NCI-H774 (cell line): ENCODE data around the gene ZCCHC17.

Experiments used
- DNase-seq: peaks from one replicate; lab custom pipeline; 2025; lab: John Stamatoyannopoulos, UW

ZCCHC17 gene

DNA sequence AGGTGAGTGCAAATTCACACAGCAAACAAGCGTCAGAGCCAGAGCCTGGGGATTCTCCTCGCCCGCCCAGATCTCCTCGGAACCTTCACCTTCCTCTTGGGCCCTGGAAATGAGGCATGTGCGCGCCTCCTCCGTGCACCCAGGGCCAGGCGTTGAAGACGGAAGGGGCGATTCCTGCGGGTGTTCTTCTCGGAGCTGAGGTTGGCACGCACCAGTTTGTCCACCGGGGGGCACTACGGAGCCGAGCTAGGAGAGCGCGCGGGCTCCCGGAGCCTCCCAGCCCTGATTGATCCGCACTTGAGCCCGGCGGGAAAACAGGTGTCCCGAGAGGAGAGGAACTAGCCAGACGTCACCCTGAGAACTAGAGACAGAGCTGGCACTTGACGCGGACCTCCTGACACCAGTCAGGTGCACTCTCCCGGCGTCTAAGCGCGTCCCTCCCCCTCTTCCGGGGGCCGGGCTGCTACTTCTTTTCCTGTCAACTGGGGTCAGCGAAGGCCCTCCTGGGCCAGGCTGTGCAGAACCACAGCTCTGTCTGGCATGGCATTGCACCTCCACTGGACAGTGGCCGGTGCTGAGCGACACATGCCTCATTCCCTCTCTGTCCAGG lies 97.9 kb downstream of the ZCCHC17 start:
- DNase-seq, result peak; percentile 99

DNA sequence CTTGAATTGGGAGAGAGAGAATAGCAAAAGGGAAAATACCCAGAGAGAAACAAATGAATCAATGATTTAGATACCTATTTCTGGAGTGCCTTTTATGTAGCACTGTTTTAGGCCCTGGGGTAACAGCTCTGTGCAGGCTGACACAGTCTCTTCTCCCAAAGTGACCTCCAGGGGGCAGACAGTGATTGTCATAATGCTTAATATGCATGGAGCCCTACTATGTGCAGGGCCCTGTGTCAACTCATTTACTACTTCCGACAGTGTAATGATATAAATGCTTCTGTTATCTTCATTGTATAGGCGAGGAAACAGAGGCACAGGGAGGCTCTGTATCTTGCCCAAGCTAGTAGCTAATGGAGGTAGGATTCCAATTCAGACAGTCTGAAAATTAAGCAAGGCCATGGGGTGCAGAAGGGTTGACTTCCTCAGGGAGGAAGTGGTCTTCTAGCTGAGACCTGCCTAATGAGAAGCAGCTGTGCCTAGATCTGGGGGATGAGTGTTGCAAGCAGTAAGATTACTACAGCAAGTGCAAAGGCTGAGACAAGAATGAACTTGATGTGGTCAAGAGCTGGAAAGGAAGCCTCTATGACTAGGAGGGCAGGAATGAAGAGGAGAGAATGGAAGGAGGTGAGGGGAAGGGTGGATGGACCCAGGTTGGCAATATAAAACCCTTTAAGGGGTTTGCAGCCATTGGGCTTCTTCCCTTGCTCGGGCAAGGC lies 100.0 kb downstream of the ZCCHC17 start:
- no peak for DNase-seq

DNA sequence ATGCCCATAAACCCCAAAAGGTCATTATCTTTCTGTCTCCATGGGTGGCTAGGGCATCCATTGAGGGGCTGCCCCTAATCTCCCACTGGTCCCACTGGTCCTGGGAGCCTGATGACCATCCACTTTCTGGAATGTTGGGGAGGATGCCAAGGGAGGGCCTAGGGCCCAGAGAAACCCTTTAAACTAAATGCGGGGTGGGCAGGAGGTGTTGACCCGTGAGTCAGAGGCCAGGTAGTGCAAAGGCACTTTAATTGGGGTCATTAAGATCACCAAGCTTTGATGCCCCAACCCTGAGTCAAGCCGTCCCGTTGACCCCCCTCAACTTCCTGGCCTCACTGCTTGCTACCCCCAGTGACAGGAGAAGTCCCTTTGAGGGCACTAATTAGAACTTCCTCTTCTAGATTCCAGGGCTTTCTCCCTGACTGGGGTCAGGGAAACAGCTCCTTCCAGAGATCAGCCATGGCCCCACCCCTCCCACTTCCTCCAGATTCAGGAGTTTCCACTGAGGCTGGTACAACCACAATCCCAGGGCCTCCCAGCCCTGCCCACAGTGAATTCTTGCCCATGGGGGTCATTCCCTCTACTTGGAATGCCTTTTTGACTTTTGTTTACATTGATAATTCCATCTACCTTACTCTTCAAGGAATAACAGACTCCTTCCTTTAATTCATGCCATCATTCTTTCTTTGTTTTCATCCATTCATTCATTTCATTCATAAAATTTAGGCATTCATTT lies 100.7 kb downstream of the ZCCHC17 start:
- no peak for DNase-seq

DNA sequence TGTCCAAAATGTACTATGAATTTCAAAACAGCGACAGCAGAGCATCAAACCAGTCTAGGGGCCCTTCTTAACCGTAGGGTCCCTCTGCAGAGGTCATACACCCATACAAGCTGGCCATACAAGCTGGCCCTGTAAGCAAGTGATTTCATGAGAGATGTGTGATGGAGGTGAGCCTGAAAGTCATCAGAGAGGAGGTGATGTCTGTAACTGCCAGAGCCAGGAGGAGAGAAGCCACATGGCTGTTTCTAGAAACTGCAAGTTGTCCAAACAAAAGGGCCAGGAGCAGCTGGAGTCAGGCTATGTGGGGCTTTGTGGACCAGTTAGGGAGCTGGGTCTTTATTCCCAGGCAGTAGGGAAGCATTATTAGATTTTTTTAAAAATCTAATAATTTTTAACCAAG lies 101.4 kb downstream of the ZCCHC17 start:
- DNase-seq, result no peak

DNA sequence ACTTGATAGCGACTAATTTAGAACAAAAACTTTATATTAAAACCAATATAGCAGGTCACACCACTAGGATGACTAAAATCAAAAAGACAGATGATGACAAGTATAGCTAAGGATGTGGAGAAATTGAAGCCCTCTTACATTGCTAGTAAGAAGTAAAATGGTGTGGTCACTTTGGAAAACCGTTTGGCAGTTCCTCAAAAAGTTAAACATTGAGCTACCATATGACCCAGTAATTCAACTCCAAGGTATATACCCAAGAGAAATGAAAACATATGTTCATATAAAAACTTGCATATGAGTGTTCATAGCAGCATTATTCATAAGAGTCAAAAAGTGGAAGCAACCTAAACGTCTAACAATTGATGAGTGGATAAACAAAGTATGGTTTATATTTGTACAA lies 103.1 kb downstream of the ZCCHC17 start:
- DNase-seq, result no peak

DNA sequence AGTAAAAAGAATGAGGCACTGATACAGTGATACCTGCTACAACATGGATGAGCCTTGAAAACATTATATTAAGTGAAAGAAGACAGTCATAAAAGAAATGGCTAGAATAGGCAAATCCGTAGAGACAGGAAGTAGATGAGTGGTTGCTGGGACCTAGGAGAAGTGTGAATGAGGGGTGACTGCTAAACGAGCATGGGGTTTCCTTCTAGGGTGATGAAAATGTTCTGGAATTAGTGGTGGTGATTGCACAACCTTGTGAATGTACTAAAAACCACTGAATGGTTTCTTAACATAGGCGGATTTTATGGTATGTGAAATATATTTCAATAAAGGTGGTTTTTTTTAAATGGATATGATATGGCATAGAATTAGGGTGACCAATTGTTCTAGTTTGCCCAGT lies 103.6 kb downstream of the ZCCHC17 start:
- DNase-seq, result no peak

DNA sequence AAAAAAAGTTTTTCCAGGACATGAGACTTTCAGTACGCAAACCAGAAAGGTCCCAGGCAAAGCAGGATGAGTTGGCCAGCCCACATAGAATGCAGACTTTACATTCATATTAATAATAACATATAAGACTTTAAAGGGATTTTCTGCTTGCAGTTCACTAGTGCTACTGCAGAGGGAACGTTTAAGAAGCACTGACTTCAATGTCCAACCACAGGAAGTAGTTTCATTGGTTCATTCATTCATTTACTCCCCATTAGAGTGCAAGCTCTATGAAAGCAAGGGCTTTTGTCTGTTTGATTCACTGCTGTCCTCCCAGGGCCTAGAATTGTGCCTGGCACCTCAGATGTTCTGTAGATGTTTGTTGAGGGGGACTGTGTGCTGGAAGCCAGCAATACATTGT lies 104.4 kb downstream of the ZCCHC17 start:
- no peak for DNase-seq

DNA sequence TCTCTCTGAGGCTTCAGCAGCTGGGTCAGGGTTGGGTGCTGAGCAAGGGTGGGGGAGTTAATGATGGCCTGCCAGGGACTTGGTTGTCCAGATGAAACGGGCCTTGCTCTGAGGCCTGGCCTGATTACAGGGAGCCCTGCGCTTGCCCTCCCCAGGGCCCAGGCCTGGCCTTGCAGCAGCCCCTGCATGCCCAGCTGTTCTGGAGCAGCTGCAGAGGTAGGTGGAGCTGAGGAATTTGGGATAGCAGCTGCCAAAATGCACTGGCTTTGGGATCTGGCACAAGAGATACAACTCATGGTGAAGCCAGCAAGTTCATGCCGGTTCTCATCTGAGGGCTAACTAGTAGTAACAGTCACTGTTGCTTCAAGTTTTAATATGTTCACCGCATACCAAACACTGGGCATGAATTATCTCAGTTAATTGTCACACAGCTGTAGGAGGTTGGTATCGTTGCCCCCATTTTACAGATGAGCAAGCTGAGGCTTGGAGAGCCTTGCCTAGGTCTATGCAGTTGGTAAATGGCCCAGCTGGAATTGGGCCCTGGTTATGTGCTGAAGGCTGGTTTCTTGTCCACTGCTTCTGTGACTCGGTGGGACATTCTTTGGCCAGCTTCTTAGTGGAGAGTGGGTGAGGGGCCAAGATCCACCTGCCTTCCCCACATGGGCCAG lies 108.9 kb downstream of the ZCCHC17 start:
- DNase-seq, result no peak

DNA sequence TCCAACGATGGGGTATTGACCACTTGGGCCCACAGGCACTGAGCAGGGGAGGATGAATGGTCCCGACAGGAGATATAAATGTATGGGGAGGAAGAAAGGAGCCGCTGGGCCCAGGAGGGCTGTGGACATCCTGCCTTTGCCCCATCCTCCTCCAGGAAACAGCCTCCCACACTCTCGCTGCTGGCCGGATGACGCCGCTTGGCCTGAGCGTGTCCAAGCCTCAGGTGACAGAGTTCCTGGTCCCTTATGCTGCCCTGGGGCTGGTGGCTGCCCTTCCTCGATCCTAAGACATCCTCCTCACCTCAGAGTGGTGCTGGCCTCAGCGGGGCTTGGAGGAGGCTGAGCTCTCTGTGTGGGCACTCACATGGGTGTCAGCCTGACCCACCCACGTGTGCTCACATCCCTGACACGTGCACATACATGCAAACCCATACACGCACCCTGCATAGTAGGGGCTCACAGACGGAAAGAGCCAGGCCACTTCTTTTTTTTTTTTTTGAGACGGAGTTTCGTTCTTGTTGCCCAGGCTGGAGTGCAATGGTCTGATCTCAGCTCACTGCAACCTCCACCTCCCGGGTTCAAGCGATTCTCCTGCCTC lies 110.3 kb downstream of the ZCCHC17 start:
- no peak for DNase-seq

DNA sequence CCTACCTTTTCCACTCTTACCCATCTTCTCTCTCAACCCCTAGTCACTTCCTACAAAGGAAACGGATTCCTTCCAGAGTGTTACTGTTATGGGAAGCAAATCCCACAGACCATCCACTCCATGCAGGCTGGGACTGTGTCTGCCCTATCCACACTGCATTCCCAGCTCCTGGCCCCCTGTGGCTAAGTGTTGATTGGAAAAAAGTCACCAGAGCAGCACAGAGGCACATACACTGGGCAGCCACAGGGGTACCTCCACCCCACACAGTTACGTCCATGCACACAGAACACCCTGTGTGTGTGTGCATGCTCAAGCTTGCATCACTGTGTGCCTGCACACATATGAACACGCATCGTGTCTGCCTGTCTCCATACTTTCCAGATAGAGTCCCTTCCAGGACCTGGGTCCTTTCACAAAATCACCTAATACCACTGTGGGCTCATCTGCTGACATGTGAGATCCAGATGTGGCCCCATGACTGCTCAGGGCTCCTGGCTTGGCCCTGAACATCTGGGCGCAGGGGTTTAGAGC lies 112.0 kb downstream of the ZCCHC17 start:
- no peak for DNase-seq

DNA sequence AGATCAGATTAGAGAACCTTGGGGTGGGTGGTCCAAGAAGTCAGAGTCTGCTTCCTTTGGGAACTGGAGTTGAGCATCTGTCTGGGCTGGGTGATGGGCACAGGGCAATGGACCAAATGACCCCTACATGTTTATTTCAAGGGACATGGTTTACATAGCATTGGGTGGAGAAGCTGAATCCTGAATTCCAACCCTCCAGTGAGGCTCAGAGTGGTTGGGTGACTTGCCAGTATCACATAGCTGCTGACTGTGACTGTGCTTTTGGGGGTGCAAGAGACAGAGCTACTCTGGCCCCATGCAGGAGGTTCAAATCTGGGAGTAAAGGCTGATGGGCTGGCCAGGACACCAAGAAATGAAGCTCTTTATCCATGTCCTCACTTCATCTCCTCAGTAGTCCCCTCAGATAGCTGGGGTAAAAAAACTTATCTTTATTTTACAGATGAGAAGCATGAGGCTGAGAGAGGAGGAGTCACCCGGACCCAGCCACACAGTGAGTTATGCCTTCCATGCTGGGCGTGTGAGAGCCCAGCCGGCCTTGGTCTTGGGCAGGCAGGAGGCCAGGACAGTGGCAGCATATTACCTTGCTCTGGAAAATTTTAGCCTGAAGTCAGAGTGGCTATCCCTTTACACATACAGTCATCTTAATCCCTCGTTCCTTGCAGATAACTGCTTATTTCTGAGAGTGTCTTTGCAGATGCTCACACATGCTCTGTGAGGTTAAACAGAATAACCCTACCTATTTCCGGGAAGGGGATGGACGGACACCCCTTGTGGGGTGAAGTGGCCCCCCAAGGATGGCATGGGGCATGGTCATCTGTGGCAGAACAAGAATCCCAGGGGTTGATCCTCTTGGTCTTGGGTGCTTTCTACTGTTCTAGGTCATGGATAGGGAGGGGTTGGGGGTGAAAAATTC lies 113.4 kb downstream of the ZCCHC17 start:
- DNase-seq, result no peak

DNA sequence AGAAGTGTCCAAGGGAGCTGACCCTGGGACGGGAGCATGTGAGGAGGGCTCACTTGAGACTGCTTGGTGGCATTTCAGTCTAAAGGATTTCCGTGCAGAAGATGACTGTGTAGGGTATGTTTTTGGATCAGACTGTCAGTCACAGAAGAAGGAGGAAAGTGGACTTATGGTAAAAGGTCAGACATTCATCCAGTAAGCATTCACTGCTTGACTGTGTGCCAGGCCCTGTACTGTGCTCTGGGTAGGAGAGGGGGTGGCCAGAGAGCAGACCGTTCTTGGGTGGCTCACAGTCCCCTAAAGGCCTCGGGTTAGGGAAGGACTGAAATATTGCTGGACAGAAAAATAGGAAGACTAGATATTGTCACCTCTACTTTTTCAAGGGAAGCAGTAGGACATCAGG lies 114.0 kb downstream of the ZCCHC17 start:
- no peak for DNase-seq

DNA sequence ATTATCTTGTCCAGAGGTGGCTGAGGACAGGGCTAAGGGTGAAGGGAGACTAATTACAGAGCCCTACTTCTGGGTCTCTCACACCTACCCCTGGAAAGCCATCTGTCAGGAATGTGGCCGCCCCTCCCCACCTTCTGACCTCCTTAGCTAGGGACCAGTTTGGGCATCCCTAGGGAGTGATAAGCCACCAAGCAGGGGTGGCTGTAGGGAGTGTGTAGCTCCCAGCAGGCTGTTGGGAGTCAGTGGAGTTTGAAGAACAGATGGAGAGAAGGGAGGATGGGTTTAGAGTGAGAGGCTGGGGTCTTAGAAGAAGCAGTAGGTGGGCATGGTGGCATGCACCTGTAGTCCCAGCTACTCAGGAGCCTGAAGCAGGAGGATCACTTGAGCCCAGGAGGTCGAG lies 115.4 kb downstream of the ZCCHC17 start:
- no peak for DNase-seq

- DNase-seq, result peak; percentile 90
Observed at GRCh38 chr1:31412732-31413404, 116.0 kb downstream of the ZCCHC17 start, which contains the start of gene SERINC2. SERINC2 (plus strand) TSS chr1:31413213; CDS start chr1:31413266, 53 bp downstream.

DNA sequence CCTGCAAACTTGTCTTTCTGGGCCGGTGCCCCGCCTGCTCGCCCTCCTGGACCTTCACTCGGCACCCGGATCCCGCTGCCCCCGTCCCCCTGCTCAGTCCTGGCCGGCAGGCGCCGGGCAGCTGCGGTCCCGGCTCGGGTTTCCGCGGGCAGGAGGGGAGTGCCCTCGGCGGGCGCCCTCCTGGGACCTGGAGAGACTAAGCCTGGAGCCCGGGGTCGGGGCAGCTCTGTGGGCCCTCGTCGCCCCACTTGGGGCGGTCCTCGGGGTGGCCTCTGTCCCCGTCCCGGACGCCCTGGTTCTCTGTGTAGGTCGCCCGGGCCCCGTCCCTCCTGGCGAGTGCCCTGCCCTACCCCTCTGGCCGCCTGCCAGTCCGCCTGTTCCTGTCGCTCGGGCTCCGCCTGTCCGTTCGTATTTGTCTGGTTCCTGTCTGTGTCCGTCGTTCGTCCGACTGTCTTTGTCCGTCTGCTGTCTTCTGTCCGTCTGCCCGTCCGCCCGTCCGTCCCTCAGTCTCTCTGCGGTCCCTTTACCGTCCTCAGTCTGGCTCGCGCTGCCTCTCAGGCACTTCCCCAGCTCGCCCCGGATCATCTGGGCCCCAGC lies 116.7 kb downstream of the ZCCHC17 start:
- DNase-seq, result peak; percentile 74
